ENCODE measurements around the gene WIPI1. TPM values are rescaled to one million over a fixed set of nuclear protein-coding genes. Genes with fewer than 3 reads are reported as not detected.
A peak's percentile ranks its signal among the peaks of the same experiment; 100 is the strongest.

WIPI1 gene
- total and polyA plus RNA-seq, 2 of the 13 experiments (the other 11 are each of a cell fraction or from before 2014, with no cell fraction given) = 29.4 to 141 TPM

GRCh38 chr17:68383443-68384321 is 73.6 kb downstream of the WIPI1 start (continued):
- TF ChIP-seq MTERF4 (CRISPR knock-in tag; IDR thresholded peaks at IDR 0.05) = no peak; the same call in 1 of the 2 replicates
- peak; percentile 90 for TF ChIP-seq ARID5B (CRISPR knock-in tag; IDR thresholded peaks at IDR 0.05)
- no peak for TF ChIP-seq ZNF446 (CRISPR knock-in tag; IDR thresholded peaks at IDR 0.05)
- TF ChIP-seq ZNF557 (CRISPR knock-in tag; IDR thresholded peaks at IDR 0.05) = peak; percentile 80
- TF ChIP-seq CSRNP1 (CRISPR knock-in tag; IDR thresholded peaks at IDR 0.05) = peak; percentile 91
- TF ChIP-seq CBX5 (CRISPR knock-in tag; IDR thresholded peaks at IDR 0.05; ENCODE audit: borderline replicate concordance) = peak; percentile 84; the same call in 1 of the 2 replicates
- TF ChIP-seq SPEN (CRISPR knock-in tag; IDR thresholded peaks at IDR 0.05; ENCODE audit: low read depth) = peak; percentile 61; the same call in 1 of the 2 replicates
- TF ChIP-seq MYPOP (CRISPR knock-in tag; IDR thresholded peaks at IDR 0.05) = peak; percentile 86; the same call in 1 of the 2 replicates
- peak; percentile 67; the same call in 1 of the 2 replicates for TF ChIP-seq ZBTB21 (CRISPR knock-in tag; IDR thresholded peaks at IDR 0.05)
- peak; percentile 96 for TF ChIP-seq PAXIP1 (CRISPR knock-in tag; conservative IDR thresholded peaks at IDR 0.05)
- TF ChIP-seq IRX3 (CRISPR knock-in tag; IDR thresholded peaks at IDR 0.05; ENCODE audit: borderline replicate concordance, low read depth) = peak; percentile 73; the same call in 1 of the 2 replicates
- TF ChIP-seq ZBTB34 (CRISPR knock-in tag; IDR thresholded peaks at IDR 0.05) = peak; percentile 86
- TF ChIP-seq ZBTB7A (CRISPR knock-in tag; IDR thresholded peaks at IDR 0.05) = peak; percentile 87
- TF ChIP-seq ZNF468 (CRISPR knock-in tag; IDR thresholded peaks at IDR 0.05) = 0 out of 2 replicates have a peak, but pooled peaks have one; percentile 70

Measured in HepG2 (cell line).